Measurements from ENCODE around the gene DUSP2.
A peak's percentile ranks its signal among the peaks of the same experiment; 100 is the strongest.

The DUSP2 gene

DNA sequence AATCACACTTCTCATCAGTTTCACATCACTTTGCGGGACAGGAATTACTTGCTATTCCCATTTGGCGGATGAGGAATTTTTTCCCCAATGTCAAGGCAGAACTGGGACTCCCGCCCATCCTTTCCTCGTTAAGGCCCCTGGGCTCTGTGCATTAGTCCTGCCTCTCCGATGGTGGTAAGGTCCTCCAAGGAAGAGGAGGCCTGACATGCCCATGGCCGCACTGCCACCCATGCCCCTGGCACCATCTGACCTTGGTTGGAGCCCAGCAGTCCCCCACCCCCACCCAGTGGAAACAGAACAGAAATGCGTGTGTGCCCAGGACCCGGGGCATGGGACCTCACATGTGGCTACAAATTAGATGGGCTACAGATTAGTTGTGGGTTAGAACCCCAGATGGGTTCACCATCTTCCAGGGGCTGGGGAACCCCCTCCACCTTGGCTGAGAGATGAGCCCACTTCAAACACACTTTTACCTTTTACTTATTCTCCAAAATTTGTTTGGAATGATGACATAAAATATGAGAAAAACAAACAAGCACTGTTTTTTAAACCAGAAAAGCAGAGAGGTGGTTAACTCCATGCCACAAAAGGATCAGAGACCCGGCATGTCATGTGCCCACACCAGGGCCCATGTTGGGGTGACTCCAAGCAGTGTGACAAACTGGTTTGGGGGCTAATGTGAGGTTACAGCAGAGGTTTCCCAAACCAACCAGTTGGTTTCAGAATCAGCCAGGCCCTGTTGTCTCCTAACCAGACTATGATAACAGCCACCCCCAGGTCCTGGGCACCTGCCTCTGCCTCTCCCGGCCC is 11.0 kb upstream of the DUSP2 start:
- no peak overlapping the region for H3K4me3 ChIP-seq (ENCODE audit: low read depth, low read length)
- TF ChIP-seq, protein P1, sequence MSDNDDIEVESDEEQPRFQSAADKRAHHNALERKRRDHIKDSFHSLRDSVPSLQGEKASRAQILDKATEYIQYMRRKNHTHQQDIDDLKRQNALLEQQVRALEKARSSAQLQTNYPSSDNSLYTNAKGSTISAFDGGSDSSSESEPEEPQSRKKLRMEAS (IDR thresholded peaks at IDR 0.05; ENCODE audit: low read depth, low read length) = no peak
- no peak for TF ChIP-seq POLR2A (IDR thresholded peaks at IDR 0.05; ENCODE audit: extremely low read depth, insufficient read length)
- TF ChIP-seq, protein P2, sequence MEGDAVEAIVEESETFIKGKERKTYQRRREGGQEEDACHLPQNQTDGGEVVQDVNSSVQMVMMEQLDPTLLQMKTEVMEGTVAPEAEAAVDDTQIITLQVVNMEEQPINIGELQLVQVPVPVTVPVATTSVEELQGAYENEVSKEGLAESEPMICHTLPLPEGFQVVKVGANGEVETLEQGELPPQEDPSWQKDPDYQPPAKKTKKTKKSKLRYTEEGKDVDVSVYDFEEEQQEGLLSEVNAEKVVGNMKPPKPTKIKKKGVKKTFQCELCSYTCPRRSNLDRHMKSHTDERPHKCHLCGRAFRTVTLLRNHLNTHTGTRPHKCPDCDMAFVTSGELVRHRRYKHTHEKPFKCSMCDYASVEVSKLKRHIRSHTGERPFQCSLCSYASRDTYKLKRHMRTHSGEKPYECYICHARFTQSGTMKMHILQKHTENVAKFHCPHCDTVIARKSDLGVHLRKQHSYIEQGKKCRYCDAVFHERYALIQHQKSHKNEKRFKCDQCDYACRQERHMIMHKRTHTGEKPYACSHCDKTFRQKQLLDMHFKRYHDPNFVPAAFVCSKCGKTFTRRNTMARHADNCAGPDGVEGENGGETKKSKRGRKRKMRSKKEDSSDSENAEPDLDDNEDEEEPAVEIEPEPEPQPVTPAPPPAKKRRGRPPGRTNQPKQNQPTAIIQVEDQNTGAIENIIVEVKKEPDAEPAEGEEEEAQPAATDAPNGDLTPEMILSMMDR (IDR thresholded peaks at IDR 0.05; ENCODE audit: low read depth, low read length) = no peak
- DNase-seq (ENCODE audit: low read depth) = no peak

DNA sequence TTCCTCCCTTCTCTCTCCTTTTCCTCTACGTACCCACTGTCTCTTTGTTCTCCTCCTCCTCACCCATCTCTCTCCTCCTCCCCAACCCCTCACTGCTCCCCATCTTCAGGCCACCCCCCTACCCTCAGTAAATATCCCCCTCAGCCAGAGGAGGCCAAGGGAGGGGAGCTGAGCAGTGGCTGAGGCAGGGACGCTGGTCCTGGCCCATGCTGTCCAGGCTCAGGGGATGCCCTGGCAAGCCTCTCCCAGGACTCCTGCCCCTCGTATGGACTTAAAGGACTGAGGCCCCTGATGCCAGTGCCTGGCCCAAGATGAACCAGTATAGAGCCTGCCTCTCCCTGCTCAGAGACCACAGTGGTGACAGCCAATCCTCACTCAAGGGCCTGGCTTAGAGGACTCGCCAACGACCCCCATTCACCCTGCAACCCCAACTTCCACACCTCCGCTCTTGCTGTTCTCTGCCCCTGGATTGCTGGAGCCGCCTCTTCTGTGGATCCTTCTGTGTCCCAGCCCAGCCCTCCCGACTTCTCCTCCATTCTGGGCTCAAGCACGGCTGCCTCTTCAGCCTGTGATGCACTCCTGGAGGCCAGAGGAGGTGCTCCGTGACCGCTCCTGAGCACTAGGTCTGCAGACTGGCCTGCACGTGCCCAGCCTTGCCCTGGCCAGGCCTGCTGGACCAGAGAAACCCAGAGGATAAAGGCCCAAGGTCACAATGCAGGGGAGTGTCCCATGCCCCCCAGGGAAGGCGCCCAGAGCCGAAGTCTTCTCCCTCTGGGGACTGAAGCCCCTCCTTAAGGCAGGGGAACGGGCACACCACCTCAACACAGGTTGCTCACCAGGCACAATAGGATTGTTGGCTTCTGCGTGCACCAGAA is 9.5 kb upstream of the DUSP2 start:
- no peak for DNase-seq (ENCODE audit: low read depth)
- no peak overlapping the region for H3K4me3 ChIP-seq (ENCODE audit: low read depth, low read length)
- TF ChIP-seq, protein P2 (IDR thresholded peaks at IDR 0.05; ENCODE audit: low read depth, low read length) = no peak
- TF ChIP-seq MYC (IDR thresholded peaks at IDR 0.05; ENCODE audit: low read depth, low read length) = no peak
- TF ChIP-seq POLR2A (IDR thresholded peaks at IDR 0.05; ENCODE audit: extremely low read depth, insufficient read length) = no peak
- TF ChIP-seq, protein P1 (IDR thresholded peaks at IDR 0.05; ENCODE audit: low read depth, low read length) = no peak

DNA sequence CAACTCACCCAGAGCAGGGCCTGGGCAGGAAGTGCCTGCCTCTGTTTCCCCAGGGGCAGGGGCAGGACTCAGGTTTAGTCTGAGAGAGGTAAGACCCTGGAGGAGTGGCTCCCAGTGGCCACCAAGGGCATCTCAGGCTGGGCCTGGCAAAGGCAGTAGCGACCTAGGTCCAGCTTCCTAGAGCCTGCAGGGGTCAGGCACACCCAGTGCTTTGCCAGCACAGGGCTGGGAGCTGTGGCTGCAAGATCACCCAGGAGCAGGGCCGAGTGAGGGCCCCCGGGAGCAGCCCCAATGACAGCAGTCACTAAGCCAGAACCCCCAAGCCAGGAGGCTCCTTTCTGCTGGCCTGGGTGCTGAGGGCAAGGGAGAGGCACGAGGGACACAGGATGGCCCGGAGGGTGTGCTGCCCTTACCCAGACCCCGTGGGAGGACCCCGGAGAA is 8.8 kb upstream of the DUSP2 start:
- TF ChIP-seq, protein P1 (IDR thresholded peaks at IDR 0.05; ENCODE audit: low read depth, low read length) = no peak
- TF ChIP-seq, protein P2 (IDR thresholded peaks at IDR 0.05; ENCODE audit: low read depth, low read length) = peak; percentile 15
- no peak overlapping the region for H3K4me3 ChIP-seq (ENCODE audit: low read depth, low read length)
- DNase-seq (ENCODE audit: low read depth) = no peak

DNA sequence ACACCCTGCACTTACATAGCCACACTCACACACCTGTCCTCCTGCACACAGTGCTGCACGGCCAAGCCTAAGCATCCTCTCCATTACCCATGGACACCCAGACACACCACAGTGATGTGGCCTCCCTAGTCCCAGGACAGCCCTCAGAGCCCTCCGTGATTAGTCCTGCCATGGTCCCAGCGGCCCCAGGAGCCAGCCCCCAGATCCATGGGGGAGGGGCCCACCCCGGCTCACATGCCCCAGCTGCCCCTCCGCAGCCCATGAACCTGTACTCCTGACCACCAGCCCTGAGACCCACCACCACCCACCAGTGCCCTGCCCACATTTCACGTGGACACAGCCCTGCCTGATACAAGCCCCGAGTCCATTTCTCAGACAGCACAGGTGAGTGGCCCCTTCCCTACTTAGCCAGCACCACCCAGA is 8.1 kb upstream of the DUSP2 start:
- no peak overlapping the region for H3K4me3 ChIP-seq (ENCODE audit: low read depth, low read length)
- DNase-seq (ENCODE audit: low read depth) = no peak
- TF ChIP-seq, protein P2 (IDR thresholded peaks at IDR 0.05; ENCODE audit: low read depth, low read length) = no peak
- TF ChIP-seq, protein P1 (IDR thresholded peaks at IDR 0.05; ENCODE audit: low read depth, low read length) = no peak
- no peak for TF ChIP-seq POLR2A (IDR thresholded peaks at IDR 0.05; ENCODE audit: extremely low read depth, insufficient read length)
- TF ChIP-seq MYC (IDR thresholded peaks at IDR 0.05; ENCODE audit: low read depth, low read length) = no peak

DNA sequence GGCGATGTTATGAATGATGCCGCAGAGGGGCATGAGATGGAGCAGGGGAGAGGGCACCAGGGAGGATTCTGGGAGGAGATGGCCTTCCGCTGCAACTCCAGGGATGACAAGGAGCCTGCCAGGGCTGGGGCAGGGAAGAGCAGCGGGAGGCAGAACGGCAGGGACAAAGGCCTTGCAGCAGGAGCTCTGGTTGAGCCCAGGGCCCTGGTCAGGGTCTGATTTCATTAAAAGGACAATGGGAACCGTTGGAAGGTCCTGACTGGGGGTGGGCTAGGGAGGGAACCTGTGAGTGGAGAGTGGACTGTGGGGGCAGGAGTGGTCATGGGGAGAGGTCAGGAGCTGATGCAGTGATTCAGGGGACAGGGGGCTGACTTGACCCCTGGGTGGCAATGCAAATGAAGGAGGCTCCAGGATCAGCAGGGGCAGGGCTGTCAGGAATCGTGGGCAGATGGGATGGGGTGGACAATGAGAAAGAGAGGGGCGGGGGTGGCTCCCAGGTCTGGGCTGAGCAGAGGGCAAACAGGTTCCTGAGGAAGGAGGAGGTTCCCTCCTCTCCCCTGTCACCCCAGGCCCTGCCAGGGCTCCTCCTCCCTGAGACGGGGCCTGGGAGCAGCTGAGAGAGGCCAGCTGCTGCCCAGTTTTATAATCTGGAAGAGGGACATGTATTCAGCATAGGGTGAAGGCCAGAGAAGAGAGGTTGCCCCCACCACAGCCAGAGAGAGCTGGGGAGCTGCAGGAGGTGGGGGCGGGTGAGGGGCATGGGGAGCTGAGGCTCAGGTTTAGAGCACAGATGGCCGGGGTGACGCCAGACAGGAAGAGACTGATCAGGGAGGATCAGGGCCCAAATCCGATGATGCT is 7.3 kb upstream of the DUSP2 start:
- TF ChIP-seq, protein P2 (IDR thresholded peaks at IDR 0.05; ENCODE audit: low read depth, low read length) = no peak
- no peak for TF ChIP-seq POLR2A (IDR thresholded peaks at IDR 0.05; ENCODE audit: extremely low read depth, insufficient read length)
- no peak for DNase-seq (ENCODE audit: low read depth)
- no peak overlapping the region for H3K4me3 ChIP-seq (ENCODE audit: low read depth, low read length)
